ENCODE measurements around the gene PBXIP1. TPM values are rescaled to one million over a fixed set of nuclear protein-coding genes. Genes with fewer than 3 reads are reported as not detected.

The PBXIP1 gene
- total RNA-seq, 1 donor from 2014 or later, result 82.1 TPM

DNA sequence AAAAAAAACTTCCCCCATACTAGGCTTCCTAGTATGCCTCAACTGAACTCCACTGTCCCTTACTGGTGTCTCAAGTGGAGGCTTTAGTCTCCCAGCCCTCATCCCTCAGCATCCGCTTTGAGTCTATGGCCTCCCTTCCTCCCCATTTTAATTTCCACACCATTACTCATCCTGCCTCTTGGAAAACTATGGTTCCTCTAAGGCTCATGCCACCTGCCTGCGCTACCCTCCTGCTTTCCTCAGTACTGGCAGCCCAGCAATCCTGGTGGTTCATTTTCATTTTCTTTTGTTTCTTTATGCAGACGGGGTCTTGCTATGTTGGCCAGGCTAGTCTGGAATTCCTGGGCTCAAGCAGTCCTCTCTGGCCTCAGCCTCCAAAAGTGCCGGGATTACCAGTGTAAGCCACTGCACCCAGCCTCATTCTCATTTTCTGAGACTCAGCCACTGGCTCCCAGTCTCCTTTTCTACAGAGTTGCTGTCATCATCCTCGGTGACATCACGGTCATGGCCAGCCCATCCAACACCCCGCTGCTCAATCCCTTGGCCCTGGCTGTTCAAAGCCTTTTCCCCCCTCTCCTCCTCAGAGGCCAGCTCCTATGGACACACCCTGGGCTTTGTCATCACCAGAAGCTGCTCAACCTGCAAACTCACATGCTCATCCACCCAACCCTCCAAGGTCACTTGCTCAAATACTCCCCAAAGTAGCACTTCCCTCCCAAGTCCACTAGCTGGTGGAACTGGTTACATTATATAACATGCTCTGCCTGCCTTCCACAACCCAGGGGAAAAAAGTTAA is 17.1 kb downstream of the PBXIP1 start:
- H3K27me3 Mint-ChIP-seq (ENCODE audit: unreplicated experiment), result peaks cover 20% of the 10 kb centered on the region
- H3K36me3 Mint-ChIP-seq (ENCODE audit: low read depth, unreplicated experiment), result peaks cover under 1% of the 10 kb centered on the region
- H3K4me1 Mint-ChIP-seq (ENCODE audit: unreplicated experiment), result peaks cover 39% of the 10 kb centered on the region
- no peak for DNase-seq (ENCODE audit: low spot score)
- no peaks in the 10 kb centered on the region for H3K9me3 Mint-ChIP-seq (ENCODE audit: unreplicated experiment)
- TF ChIP-seq CTCF (IDR thresholded peaks at IDR 0.05; ENCODE audit: unreplicated experiment), result no peak
- peak overlapping the region; percentile 18 for H3K4me3 Mint-ChIP-seq (ENCODE audit: unreplicated experiment)
- peak overlapping the region; percentile 81 for H3K27ac Mint-ChIP-seq (ENCODE audit: unreplicated experiment)

- H3K9me3 Mint-ChIP-seq (ENCODE audit: unreplicated experiment), result no peaks in the 10 kb centered on the region
- DNase-seq (ENCODE audit: low spot score), result no peak
- peaks cover 17% of the 10 kb centered on the region for H3K27me3 Mint-ChIP-seq (ENCODE audit: unreplicated experiment)
- H3K27ac Mint-ChIP-seq (ENCODE audit: unreplicated experiment), result peak overlapping the region; percentile 99
- TF ChIP-seq CTCF (IDR thresholded peaks at IDR 0.05; ENCODE audit: unreplicated experiment), result no peak
- no peaks in the 10 kb centered on the region for H3K36me3 Mint-ChIP-seq (ENCODE audit: low read depth, unreplicated experiment)
- H3K4me3 Mint-ChIP-seq (ENCODE audit: unreplicated experiment), result peak overlapping the region; percentile 93
- H3K4me1 Mint-ChIP-seq (ENCODE audit: unreplicated experiment), result peaks cover 37% of the 10 kb centered on the region
These were observed 17.9 kb downstream of the PBXIP1 start for GRCh38 chr1:154937988-154938386.

- peak; percentile 81 for DNase-seq (ENCODE audit: low spot score)
- H3K36me3 Mint-ChIP-seq (ENCODE audit: low read depth, unreplicated experiment), result no peaks in the 10 kb centered on the region
- H3K4me3 Mint-ChIP-seq (ENCODE audit: unreplicated experiment), result peak overlapping the region; percentile 93
- no peaks in the 10 kb centered on the region for H3K9me3 Mint-ChIP-seq (ENCODE audit: unreplicated experiment)
- peaks cover 17% of the 10 kb centered on the region for H3K27me3 Mint-ChIP-seq (ENCODE audit: unreplicated experiment)
- H3K4me1 Mint-ChIP-seq (ENCODE audit: unreplicated experiment), result peaks cover 37% of the 10 kb centered on the region
- peak overlapping the region; percentile 99 for H3K27ac Mint-ChIP-seq (ENCODE audit: unreplicated experiment)
- TF ChIP-seq CTCF (IDR thresholded peaks at IDR 0.05; ENCODE audit: unreplicated experiment), result no peak
These were observed 18.6 kb downstream of the PBXIP1 start for GRCh38 chr1:154937085-154937987.

GRCh38 chr1:154936555-154937084 is 19.3 kb downstream of the PBXIP1 start, which contains the start of gene PMVK:
TSS of gene PMVK (minus strand) at chr1:154936719. CDS start at chr1:154936685, 34 bp downstream.
- DNase-seq (ENCODE audit: low spot score), result peak; percentile 86
- peak within 1 kb of the TSS; percentile 99 for H3K27ac Mint-ChIP-seq (ENCODE audit: unreplicated experiment)
- TF ChIP-seq CTCF (IDR thresholded peaks at IDR 0.05; ENCODE audit: unreplicated experiment), result no peak
- H3K4me3 Mint-ChIP-seq (ENCODE audit: unreplicated experiment), result peak within 1 kb of the TSS; percentile 93
- peaks cover 35% of the 10 kb centered on the region for H3K4me1 Mint-ChIP-seq (ENCODE audit: unreplicated experiment)
- H3K27me3 Mint-ChIP-seq (ENCODE audit: unreplicated experiment), result peaks cover 14% of the 10 kb centered on the region
- no peaks in the 10 kb centered on the region for H3K36me3 Mint-ChIP-seq (ENCODE audit: low read depth, unreplicated experiment)
- no peaks in the 10 kb centered on the region for H3K9me3 Mint-ChIP-seq (ENCODE audit: unreplicated experiment)

All from endothelial cell (in vitro differentiated cells).